Suprapubic skin (tissue), 4 donors: ENCODE data around the gene DIAPH3. TPM values are rescaled to one million over a fixed set of nuclear protein-coding genes. Genes with fewer than 3 reads are reported as not detected.

Experiments
- DNase-seq, 2 donors: peaks; one replicate each; pipeline ENCODE4 v3.0.0-alpha.2; 2019; ENCODE audit warnings: low spot score in 2 of 2
- H3K27ac ChIP-seq: fragments of 200-600 bp; sonication (generic); one replicate; pipeline ENCODE4 v1.5.1; 2019
- H3K27me3 ChIP-seq: fragments of 200-600 bp; sonication (generic); one replicate; pipeline ENCODE4 v1.5.1; 2019
- H3K36me3 ChIP-seq: fragments of 200-600 bp; sonication (generic); one replicate; pipeline ENCODE4 v1.5.1; 2019
- H3K4me1 ChIP-seq: fragments of 200-600 bp; sonication (generic); one replicate; pipeline ENCODE4 v1.5.1; 2019
- H3K4me3 ChIP-seq: fragments of 200-600 bp; sonication (generic); one replicate; pipeline ENCODE4 v1.5.1; 2019; ENCODE audit warnings: mild to moderate bottlenecking
- H3K9me3 ChIP-seq: fragments of 200-600 bp; sonication (generic); one replicate; pipeline ENCODE4 v1.5.1; 2019
- CTCF ChIP-seq, 2 donors: fragments of 200-600 bp in 1 of 2; fragments of 450-650 bp in 1 of 2; sonication (generic) in 1 of 2; IDR thresholded peaks; one replicate each; pipeline ENCODE4 v1.5.1; 2016 to 2019; ENCODE audit warnings: antibody characterized with exemption in 2 of 2, mild to moderate bottlenecking in 1 of 2, moderate library complexity in 1 of 2
- EP300 ChIP-seq: sonication (generic); formaldehyde crosslinking; IDR thresholded peaks from one replicate; pipeline ENCODE4 v1.6.1; 2017; ENCODE audit warnings: antibody characterized with exemption
- POLR2A ChIP-seq, 2 donors: fragments of 450-650 bp; IDR thresholded peaks; one replicate each; pipeline ENCODE4 v1.6.1; 2017; ENCODE audit warnings: antibody characterized with exemption in 2 of 2, mild to moderate bottlenecking in 2 of 2, moderate library complexity in 2 of 2
- POLR2AphosphoS5 ChIP-seq, 3 donors: sonication (generic); formaldehyde crosslinking; IDR thresholded peaks; one replicate each; pipeline ENCODE4 v1.6.1; 2017; ENCODE audit warnings: antibody characterized with exemption in 3 of 3
- WGBS: methylation state at CpG from one replicate; pipeline ENCODE4 v1.1.5; 2018; 5-methylcytosine and 5-hydroxymethylcytosine counted together
- total RNA-seq, 4 donors: library from RNA; depleted of rRNA; stranded (reverse); fragments of >200 nt; gene quantifications; one replicate each; pipeline ENCODE4 v1.1.0, GENCODE V29; 2016

Gene DIAPH3
- total RNA-seq, 4 donors from 2014 or later: 0.93 to 3.0 (median 2.3) TPM

DNA sequence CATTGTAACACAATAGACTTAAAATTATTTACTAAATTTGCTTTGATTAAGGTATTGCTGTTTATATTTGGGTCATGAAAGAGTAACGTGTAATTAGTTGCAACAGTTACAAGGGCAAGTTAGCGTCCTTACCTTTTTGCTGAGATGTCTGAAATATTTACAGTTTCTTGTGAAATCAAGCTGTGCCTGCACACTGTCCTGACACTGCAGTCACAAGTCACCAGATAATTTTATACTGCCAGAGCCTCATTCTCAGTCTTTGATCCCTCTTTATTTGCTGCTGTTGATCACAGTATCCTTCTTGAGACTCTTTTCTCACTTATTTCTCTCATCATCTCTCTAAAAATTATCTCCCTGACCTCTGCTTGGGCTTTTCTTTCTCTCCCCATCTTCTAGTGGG, 8.4 kb upstream of the DIAPH3 start:
- H3K27me3 ChIP-seq: peaks cover 3% of the 10 kb centered on the region
- H3K4me1 ChIP-seq: no peaks in the 10 kb centered on the region
- TF ChIP-seq EP300: no peak
- H3K4me3 ChIP-seq: no peak overlapping the region
- whole genome bisulfite sequencing: 79% methylated on average over 2 of the region's 2 CpGs
- H3K36me3 ChIP-seq: no peaks in the 10 kb centered on the region
- no peak overlapping the region for H3K27ac ChIP-seq
- no peaks in the 10 kb centered on the region for H3K9me3 ChIP-seq
- DNase-seq: no peak

DNA sequence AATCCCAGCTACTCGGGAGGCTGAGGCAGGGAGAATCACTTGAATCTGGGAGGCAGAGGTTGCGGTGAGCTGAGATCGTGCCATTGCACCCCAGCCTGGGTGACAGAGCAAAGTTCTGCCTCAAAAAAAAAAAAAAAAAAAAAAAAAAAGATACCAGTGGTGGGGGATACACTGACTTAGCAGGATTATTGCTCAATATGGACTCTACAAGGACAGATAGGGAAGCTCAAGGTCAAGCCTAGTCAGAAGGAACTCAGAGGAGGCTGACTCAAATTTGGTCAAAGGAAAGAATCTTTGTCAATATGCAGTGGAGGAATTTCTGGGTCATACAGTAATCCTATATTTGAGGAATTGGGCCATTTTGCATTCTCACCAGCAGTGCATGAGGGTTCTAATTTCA, 6.7 kb upstream of the DIAPH3 start:
- Histone ChIP-seq H3K27ac (no peak overlapping the region), H3K36me3 (no peaks in the 10 kb centered on the region), H3K27me3 (peaks cover 3% of the 10 kb centered on the region), H3K4me1 (peaks cover 4% of the 10 kb centered on the region), H3K9me3 (no peaks in the 10 kb centered on the region), H3K4me3 (no peak overlapping the region)
- WGBS: 97% methylated on average over 3 of the region's 3 CpGs
- TF ChIP-seq POLR2AphosphoS5 (IDR thresholded peaks at IDR 0.05): no peak
- no peak for TF ChIP-seq CTCF (IDR thresholded peaks at IDR 0.05)
- no peak for TF ChIP-seq POLR2A (IDR thresholded peaks at IDR 0.05)
- TF ChIP-seq EP300: no peak
- DNase-seq: no peak

GRCh38 chr13:60169239-60170031, 5.7 kb upstream of the DIAPH3 start:
- 93% methylated on average over 3 of the region's 3 CpGs for WGBS
- H3K27me3 ChIP-seq: peaks cover 3% of the 10 kb centered on the region

GRCh38 chr13:60167121-60167520, 3.4 kb upstream of the DIAPH3 start:
- H3K27ac ChIP-seq: no peak overlapping the region
- peaks cover 26% of the 10 kb centered on the region for H3K4me1 ChIP-seq
- no peaks in the 10 kb centered on the region for H3K9me3 ChIP-seq
- H3K36me3 ChIP-seq: no peaks in the 10 kb centered on the region
- H3K27me3 ChIP-seq: no peaks in the 10 kb centered on the region
- TF ChIP-seq POLR2AphosphoS5 (IDR thresholded peaks at IDR 0.05): no peak
- no peak for TF ChIP-seq EP300
- TF ChIP-seq CTCF (IDR thresholded peaks at IDR 0.05): no peak
- no peak for TF ChIP-seq POLR2A (IDR thresholded peaks at IDR 0.05)
- no peak overlapping the region for H3K4me3 ChIP-seq
- 83% methylated on average over 3 of the region's 3 CpGs for WGBS
- no peak for DNase-seq

More at GRCh38 chr13:60169239-60170031, 5.7 kb upstream of the DIAPH3 start:
- TF ChIP-seq EP300: no peak
- no peak for TF ChIP-seq POLR2AphosphoS5 (IDR thresholded peaks at IDR 0.05)
- TF ChIP-seq POLR2A (IDR thresholded peaks at IDR 0.05): no peak
- no peak for TF ChIP-seq CTCF (IDR thresholded peaks at IDR 0.05)
- Histone ChIP-seq H3K4me1 (peaks cover 14% of the 10 kb centered on the region), H3K4me3 (no peak overlapping the region), H3K27ac (no peak overlapping the region), H3K9me3 (no peaks in the 10 kb centered on the region), H3K36me3 (no peaks in the 10 kb centered on the region)
- no peak for DNase-seq

- no peak overlapping the region for H3K27ac ChIP-seq
- no peak for DNase-seq
Measured at GRCh38 chr13:60165391-60166099, 1.8 kb upstream of the DIAPH3 start.

More at GRCh38 chr13:60165391-60166099, 1.8 kb upstream of the DIAPH3 start:
- H3K27me3 ChIP-seq: peaks cover 2% of the 10 kb centered on the region
- peaks cover 26% of the 10 kb centered on the region for H3K4me1 ChIP-seq
- H3K4me3 ChIP-seq: no peak overlapping the region
- 44% methylated on average over 3 of the region's 3 CpGs for WGBS
- no peaks in the 10 kb centered on the region for H3K9me3 ChIP-seq
- H3K36me3 ChIP-seq: no peaks in the 10 kb centered on the region
- TF ChIP-seq POLR2A (IDR thresholded peaks at IDR 0.05) (no peak), POLR2AphosphoS5 (IDR thresholded peaks at IDR 0.05) (no peak), EP300 (no peak), CTCF (IDR thresholded peaks at IDR 0.05) (no peak)
